Heart left ventricle (tissue), 13 donors: ENCODE data around the gene LARGE2.

Source experiments
- POLR2A ChIP-seq, 2 donors: fragments of 450-650 bp; IDR thresholded peaks; one replicate each; pipeline ENCODE4 v1.6.1; 2017; ENCODE audit warnings: antibody characterized with exemption in 2 of 2, mild to moderate bottlenecking in 2 of 2, moderate library complexity in 2 of 2
- TF ChIP-seq, protein P1 (sequence below), 12 donors: fragments of 200-600 bp; sonication (generic) in 4 of 12; IDR thresholded peaks; one replicate each; pipeline versions ENCODE4 v1.5.0 to v1.8.0; 2018 to 2022; ENCODE audit warnings: antibody characterized with exemption in 12 of 12, mild to moderate bottlenecking in 5 of 12
- donor health status: ischemic (EF 13 %, LVEDD 7.1; RV severe dilation, severe dysfunction).
- donor health status: DM: no; HTN: yes; CAD: no.
- donor health status: DM: no; HTN: no; CAD: no.
- donor health status: ischemic (EF 25% LVEDD 6.9; RV normal size, moderate dysfunction).
- donor health status: ischemic (EF 25% LVEDD 5.7; RV mildly dilated, moderate dysfunction).
- donor health status: ischemic (EF 35%, LVEDD 5.7; RV mildly dilated, moderate dysfunction).
- donor health status: nonischemic (EF 11% LVEDD 7.7; RV severe dilation, severe dysfunction).
- donor health status: DM: yes; HTN: yes; CAD: no.
- donor health status: PGD.
- donor health status: ischemic (EF 29% LVEDD 5.4; RV normal size, mild dysfunction).
- donor health status: nonischemic (EF 23%, LVEDD 6.1; RV moderate dilation, normal function).

DNA sequence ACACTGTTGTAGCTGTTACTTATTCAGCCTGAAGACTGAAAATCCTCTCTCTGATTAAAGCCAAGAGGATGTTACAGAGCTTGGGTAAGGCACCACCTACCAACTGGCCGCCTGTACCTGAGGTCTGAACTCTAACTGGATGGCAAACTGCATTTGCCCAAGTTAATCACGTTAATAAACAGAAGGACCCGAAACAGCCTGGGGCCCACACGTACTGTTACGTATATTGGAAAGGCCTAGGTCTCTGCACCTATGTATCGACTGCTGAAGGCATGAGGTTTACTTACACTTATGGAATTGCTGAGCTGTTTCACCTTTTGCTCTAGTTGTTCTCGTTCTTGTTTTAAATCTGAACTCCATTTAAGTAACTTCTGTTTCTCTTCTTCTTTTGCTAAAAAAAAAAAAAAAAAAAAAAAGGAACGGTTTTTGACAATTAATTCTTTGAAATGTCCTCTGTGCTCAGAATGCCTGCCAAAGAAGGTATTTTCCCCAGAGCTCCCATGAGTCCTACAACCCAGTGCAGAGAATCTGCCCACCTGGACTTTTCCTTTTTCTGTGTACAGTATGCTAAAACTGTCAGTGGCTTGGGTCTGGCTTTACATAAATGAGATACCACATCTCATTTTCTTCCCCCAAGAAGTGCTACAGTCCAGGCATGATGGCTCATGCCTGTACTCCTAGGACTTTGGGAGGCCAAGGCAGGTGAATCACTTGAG, 13.1 kb downstream of the LARGE2 start:
- TF ChIP-seq POLR2A (IDR thresholded peaks at IDR 0.05), result no peak
- TF ChIP-seq, protein P1, sequence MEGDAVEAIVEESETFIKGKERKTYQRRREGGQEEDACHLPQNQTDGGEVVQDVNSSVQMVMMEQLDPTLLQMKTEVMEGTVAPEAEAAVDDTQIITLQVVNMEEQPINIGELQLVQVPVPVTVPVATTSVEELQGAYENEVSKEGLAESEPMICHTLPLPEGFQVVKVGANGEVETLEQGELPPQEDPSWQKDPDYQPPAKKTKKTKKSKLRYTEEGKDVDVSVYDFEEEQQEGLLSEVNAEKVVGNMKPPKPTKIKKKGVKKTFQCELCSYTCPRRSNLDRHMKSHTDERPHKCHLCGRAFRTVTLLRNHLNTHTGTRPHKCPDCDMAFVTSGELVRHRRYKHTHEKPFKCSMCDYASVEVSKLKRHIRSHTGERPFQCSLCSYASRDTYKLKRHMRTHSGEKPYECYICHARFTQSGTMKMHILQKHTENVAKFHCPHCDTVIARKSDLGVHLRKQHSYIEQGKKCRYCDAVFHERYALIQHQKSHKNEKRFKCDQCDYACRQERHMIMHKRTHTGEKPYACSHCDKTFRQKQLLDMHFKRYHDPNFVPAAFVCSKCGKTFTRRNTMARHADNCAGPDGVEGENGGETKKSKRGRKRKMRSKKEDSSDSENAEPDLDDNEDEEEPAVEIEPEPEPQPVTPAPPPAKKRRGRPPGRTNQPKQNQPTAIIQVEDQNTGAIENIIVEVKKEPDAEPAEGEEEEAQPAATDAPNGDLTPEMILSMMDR (IDR thresholded peaks at IDR 0.05), result no peak
